Muscle layer of duodenum (tissue), 2 donors: ENCODE measurements around the gene GSDMA.
"Not testable (repeated sequence)": the region's sequence is repeated elsewhere in the genome, so short reads cannot be mapped to it uniquely, and the experiment has no call there.

Experiments used
- H3K27ac ChIP-seq: one replicate; pipeline ENCODE4 v1.7.0; 2013; ENCODE audit warnings: mild to moderate bottlenecking, low read length
- H3K27me3 ChIP-seq: one replicate; pipeline ENCODE4 v1.7.0; 2013; ENCODE audit warnings: low read depth, mild to moderate bottlenecking, control low read depth, low read length
- H3K36me3 ChIP-seq, 2 donors: one replicate each; pipeline ENCODE4 v1.7.0; 2013; ENCODE audit warnings: low read length in 2 of 2, control low read depth in 1 of 2, mild to moderate bottlenecking in 1 of 2; ENCODE audit not compliant: insufficient read depth in 2 of 2, control insufficient read depth in 1 of 2
- H3K4me1 ChIP-seq, 2 donors: one replicate each; pipeline ENCODE4 v1.7.0; 2013; ENCODE audit warnings: low read length in 2 of 2, mild to moderate bottlenecking in 2 of 2, control low read depth in 1 of 2, moderate library complexity in 1 of 2; ENCODE audit not compliant: insufficient read depth in 2 of 2, control insufficient read depth in 1 of 2
- H3K4me3 ChIP-seq, 2 donors: one replicate each; pipeline ENCODE4 v1.7.0; 2013; ENCODE audit warnings: low read length in 2 of 2, low read depth in 1 of 2, mild to moderate bottlenecking in 1 of 2
- H3K9me3 ChIP-seq, 2 donors: one replicate each; pipeline ENCODE4 v1.7.0; 2013; ENCODE audit warnings: low read length in 2 of 2, control low read depth in 1 of 2, mild to moderate bottlenecking in 1 of 2; ENCODE audit not compliant: control insufficient read depth in 1 of 2
- donor health status: healthy.

The GSDMA gene

DNA sequence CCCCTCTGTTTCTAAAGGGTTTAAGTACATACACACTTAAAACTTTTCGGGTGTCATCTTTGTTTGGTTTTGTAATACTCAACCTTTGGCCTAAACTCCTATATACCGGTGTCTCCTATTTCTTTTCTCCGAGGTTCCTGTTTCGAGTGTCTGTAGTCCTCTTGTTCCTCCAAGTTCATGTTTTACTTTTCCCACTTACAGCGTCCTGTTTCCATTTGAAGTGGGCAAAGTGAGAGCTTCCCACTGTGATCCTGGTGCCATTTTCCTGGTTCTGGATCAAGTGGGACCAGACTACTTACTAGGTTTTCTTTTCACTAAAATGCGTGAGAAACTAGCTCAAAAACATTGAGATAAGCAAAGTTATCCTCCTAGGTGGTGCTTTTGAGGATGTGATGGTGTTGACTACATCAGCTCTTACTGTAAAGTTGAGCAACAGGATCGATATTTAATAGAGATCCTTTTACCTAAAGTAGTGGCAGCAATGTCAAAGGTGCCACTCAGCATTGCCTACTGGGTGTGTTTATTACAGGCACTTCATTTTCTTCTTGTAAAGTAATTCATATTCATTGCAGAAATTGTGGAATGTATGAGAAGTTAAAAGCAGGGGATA lies 19.1 kb downstream of the GSDMA start:
- H3K36me3 ChIP-seq, result peaks cover 26 to 31% of the 10 kb centered on the region in 2 donors
- peak overlapping the region; percentile 89 for H3K27ac ChIP-seq

GRCh38 chr17:39988206-39988810 lies 25.5 kb downstream of the GSDMA start:
- H3K4me1 ChIP-seq, result peaks cover 0 to 4% of the 10 kb centered on the region in 2 donors
- H3K4me3 ChIP-seq, result no peak overlapping the region
- no peaks in the 10 kb centered on the region for H3K27me3 ChIP-seq
- peaks cover 79 to 95% of the 10 kb centered on the region in 2 donors for H3K36me3 ChIP-seq
- H3K9me3 ChIP-seq, result no peaks in the 10 kb centered on the region
- no peak overlapping the region for H3K27ac ChIP-seq

More for the DNA sequence above, 19.1 kb downstream of the GSDMA start:
- H3K4me3 ChIP-seq, result peak overlapping the region; percentile 68 to 88
- peaks cover 5 to 27% of the 10 kb centered on the region in 2 donors for H3K4me1 ChIP-seq
- no peaks in the 10 kb centered on the region for H3K9me3 ChIP-seq
- H3K27me3 ChIP-seq, result no peaks in the 10 kb centered on the region

DNA sequence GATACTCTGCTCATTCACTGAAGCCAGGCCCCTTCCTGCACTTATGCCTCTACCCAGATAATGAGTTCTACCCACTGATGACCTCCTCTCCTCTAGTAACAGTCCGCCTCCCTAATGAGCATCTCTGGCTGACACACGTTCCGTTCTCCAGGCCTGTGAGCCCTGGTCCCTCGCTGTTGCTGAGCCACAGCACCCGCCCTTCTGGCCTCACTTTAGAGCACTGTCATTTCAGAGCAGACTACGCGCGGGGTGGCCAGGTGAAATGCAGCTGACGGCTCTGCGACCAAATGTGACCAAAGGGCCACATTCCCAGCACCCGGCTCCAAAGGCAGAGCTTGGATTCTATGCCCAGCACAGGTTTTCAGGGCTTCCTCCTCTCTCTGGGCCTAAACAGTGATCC lies 31.6 kb downstream of the GSDMA start:
- H3K27me3 ChIP-seq, result no peaks in the 10 kb centered on the region
- peaks cover 60 to 84% of the 10 kb centered on the region in 2 donors for H3K36me3 ChIP-seq
- no peak overlapping the region for H3K27ac ChIP-seq
- no peaks in the 10 kb centered on the region for H3K9me3 ChIP-seq
- no peaks in the 10 kb centered on the region for H3K4me1 ChIP-seq
- no peak overlapping the region for H3K4me3 ChIP-seq

- Histone ChIP-seq H3K9me3 (no peaks in the 10 kb centered on the region), H3K4me1 (no peaks in the 10 kb centered on the region), H3K4me3 (no peak overlapping the region), H3K36me3 (peaks cover 50 to 74% of the 10 kb centered on the region in 2 donors), H3K27ac (no peak overlapping the region), H3K27me3 (no peaks in the 10 kb centered on the region)
Measured at GRCh38 chr17:39995438-39995837, 32.6 kb downstream of the GSDMA start.

GRCh38 chr17:39996162-39996561 lies 33.4 kb downstream of the GSDMA start:
- Histone ChIP-seq H3K4me1 (no peaks in the 10 kb centered on the region), H3K4me3 (no peak overlapping the region), H3K36me3 (peaks cover 45 to 67% of the 10 kb centered on the region in 2 donors), H3K27me3 (no peaks in the 10 kb centered on the region), H3K27ac (no peak overlapping the region), H3K9me3 (no peaks in the 10 kb centered on the region)

DNA sequence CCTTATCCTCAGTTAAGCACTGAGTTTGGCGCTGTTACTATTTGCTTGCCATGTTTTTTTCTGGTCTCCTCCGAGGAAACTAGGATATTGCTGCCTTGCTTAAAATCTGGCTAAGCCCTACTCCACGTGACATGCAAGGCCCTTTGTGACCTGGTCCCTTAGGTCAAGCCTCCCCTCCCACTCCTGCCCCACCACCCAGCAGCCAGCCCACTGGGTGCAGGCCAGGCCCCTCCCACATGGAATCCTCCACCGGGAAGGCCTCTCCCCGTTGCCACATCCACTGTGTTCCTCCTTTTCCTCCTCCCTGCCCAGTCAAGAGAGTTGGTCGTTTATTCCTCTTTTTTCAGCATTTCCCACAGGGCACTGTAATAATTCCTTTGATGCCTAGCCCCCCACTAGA lies 34.0 kb downstream of the GSDMA start:
- no peaks in the 10 kb centered on the region for H3K27me3 ChIP-seq
- H3K4me1 ChIP-seq, result no peaks in the 10 kb centered on the region
- no peak overlapping the region for H3K27ac ChIP-seq
- no peak overlapping the region for H3K4me3 ChIP-seq
- H3K36me3 ChIP-seq, result peaks cover 40 to 61% of the 10 kb centered on the region in 2 donors
- H3K9me3 ChIP-seq, result no peaks in the 10 kb centered on the region

DNA sequence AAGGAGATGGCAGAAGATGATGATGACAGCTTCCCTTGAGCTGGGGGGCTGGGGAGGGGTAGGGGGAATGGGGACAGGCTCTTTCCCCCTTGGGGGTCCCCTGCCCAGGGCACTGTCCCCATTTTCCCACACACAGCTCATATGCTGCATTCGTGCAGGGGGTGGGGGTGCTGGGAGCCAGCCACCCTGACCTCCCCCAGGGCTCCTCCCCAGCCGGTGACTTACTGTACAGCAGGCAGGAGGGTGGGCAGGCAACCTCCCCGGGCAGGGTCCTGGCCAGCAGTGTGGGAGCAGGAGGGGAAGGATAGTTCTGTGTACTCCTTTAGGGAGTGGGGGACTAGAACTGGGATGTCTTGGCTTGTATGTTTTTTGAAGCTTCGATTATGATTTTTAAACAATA lies 34.7 kb downstream of the GSDMA start:
- H3K4me1 ChIP-seq, result no peaks in the 10 kb centered on the region
- H3K36me3 ChIP-seq, result peaks cover 35 to 53% of the 10 kb centered on the region in 2 donors
- no peak overlapping the region for H3K27ac ChIP-seq
- no peaks in the 10 kb centered on the region for H3K9me3 ChIP-seq
- no peaks in the 10 kb centered on the region for H3K27me3 ChIP-seq
- H3K4me3 ChIP-seq, result no peak overlapping the region

DNA sequence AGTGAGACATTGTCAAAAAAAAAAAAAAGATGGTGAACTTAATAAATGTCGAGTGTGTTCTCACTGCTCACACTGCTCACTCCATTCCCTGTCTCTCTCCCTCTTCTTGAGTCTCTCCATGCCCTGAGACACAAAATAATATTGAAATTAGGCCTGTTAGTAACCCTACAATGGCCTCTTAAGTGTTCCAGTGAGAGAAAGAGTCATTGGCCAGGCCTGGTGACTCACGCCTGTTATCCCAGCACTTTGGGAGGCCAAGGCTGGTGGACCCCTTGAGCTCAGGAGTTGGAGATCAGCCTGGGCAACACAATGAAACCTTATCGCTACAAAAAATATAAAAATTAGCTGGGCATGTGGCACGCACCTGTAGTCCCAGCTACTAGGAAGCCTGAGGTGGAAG lies 36.3 kb downstream of the GSDMA start:
- H3K9me3 ChIP-seq, result no peaks in the 10 kb centered on the region
- no peak overlapping the region for H3K4me3 ChIP-seq
- H3K36me3 ChIP-seq, result peaks cover 20 to 38% of the 10 kb centered on the region in 2 donors
- H3K27me3 ChIP-seq, result no peaks in the 10 kb centered on the region
- H3K27ac ChIP-seq, result no peak overlapping the region
- no peaks in the 10 kb centered on the region for H3K4me1 ChIP-seq

DNA sequence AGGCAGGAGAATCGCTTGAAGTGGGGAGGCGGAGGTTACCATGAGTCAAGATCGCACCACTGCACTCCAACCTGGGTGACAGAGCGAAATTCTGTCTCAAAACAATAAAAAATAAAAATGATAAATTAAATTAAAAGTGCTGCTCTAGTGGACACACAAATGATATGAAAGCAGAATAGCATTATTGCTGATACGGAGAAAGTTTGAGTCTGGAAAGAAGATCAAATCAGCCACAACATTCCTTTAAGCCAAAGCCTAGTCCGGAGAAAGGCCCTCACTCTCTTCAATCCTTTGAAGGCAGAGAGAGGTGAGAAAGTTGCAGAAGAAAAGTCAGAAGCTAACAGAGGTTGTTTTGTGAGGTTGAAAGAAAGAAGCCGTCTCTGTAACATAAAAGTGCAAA lies 37.4 kb downstream of the GSDMA start:
- Histone ChIP-seq H3K4me3 (no peak overlapping the region), H3K9me3 (no peaks in the 10 kb centered on the region), H3K4me1 (no peaks in the 10 kb centered on the region), H3K27me3 (no peaks in the 10 kb centered on the region), H3K36me3 (peaks cover 9 to 27% of the 10 kb centered on the region in 2 donors), H3K27ac (no peak overlapping the region)

DNA sequence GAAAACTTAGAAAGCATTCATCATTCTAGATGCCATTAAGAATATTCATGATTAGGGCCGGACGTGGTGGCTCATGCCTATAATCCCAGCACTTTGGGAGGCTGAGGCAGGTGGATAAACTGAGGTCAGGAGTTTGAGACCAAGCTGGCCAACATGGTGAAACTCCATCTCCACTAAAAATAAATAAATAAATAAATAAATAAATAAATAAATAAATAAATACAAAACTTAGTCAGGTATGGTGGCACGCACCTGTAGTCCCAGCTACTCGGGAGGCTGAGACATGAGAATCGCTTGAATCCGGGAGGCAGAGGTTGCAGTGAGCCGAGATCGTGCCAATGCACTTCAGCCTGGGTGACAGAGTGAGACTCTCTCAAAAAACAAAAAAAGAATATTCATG lies 38.5 kb downstream of the GSDMA start:
- not testable (repeated sequence) for H3K4me3 ChIP-seq, H3K27me3 ChIP-seq, H3K27ac ChIP-seq, H3K9me3 ChIP-seq, H3K4me1 ChIP-seq
- H3K36me3 ChIP-seq, result peaks cover under 1 to 17% of the 10 kb centered on the region in 2 donors

GRCh38 chr17:40004072-40004471 lies 41.3 kb downstream of the GSDMA start:
- Histone ChIP-seq H3K27me3 (no peaks in the 10 kb centered on the region), H3K9me3 (no peaks in the 10 kb centered on the region), H3K27ac (no peak overlapping the region), H3K4me1 (no peaks in the 10 kb centered on the region), H3K36me3 (no peaks in the 10 kb centered on the region), H3K4me3 (no peak overlapping the region)

DNA sequence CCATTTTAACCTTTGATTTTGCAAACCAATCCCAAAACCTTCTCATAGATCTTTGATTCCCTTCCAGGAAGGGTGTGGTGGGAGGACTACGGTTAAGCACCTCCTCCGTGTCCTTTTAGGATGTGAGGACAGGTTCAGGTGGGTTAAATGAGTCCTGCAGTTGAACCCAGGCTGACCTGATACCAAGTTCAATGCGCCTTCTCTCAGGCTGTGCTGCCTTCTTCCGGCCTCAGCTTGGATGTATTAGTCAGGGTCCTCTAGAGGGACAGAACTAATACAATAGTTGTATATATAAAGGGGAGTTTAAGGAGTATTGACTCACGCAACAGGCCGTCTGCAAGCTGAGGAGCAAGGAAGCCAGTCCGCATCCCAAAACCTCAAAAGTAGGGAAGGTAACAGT lies 41.9 kb downstream of the GSDMA start:
- Histone ChIP-seq H3K4me3 (no peak overlapping the region), H3K27ac (no peak overlapping the region), H3K27me3 (no peaks in the 10 kb centered on the region), H3K4me1 (no peaks in the 10 kb centered on the region), H3K36me3 (no peaks in the 10 kb centered on the region), H3K9me3 (no peaks in the 10 kb centered on the region)
